PC-9 (cell line): ENCODE data around the gene PTPN21.

Source experiments
- EZH2 ChIP-seq: fragments of 200-600 bp; sonication (generic); IDR thresholded peaks from 2 replicates; pipeline ENCODE4 v1.8.0; 2017; ENCODE audit warnings: antibody characterized with exemption, low read depth
- TF ChIP-seq, protein P1 (sequence below): fragments of 200-600 bp; sonication (generic); conservative IDR thresholded peaks from 2 replicates; pipeline ENCODE4 v1.6.1; 2017; ENCODE audit warnings: mixed run types, antibody characterized with exemption, mild to moderate bottlenecking, moderate library complexity

DNA sequence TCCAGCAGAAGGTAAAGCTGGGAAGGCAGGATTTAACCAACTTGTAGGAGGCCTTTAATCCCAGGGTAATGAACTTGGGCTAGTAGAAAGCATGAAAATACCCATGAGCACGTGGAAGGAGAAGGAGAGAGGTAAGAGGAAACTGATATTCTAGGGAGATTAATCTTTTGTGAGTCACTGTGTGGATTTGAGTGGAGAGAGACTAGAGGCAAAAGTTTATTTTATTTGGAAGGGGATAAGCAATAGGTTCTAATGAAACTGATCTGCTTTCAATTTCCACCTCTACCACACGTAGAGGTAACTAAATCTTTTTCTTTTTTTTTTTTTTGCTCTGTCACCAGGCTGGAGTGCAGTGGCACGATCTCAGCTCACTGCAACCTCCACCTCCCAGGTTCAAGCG, 52.1 kb downstream of the PTPN21 start:
- no peak for TF ChIP-seq EZH2
- TF ChIP-seq, protein P1, sequence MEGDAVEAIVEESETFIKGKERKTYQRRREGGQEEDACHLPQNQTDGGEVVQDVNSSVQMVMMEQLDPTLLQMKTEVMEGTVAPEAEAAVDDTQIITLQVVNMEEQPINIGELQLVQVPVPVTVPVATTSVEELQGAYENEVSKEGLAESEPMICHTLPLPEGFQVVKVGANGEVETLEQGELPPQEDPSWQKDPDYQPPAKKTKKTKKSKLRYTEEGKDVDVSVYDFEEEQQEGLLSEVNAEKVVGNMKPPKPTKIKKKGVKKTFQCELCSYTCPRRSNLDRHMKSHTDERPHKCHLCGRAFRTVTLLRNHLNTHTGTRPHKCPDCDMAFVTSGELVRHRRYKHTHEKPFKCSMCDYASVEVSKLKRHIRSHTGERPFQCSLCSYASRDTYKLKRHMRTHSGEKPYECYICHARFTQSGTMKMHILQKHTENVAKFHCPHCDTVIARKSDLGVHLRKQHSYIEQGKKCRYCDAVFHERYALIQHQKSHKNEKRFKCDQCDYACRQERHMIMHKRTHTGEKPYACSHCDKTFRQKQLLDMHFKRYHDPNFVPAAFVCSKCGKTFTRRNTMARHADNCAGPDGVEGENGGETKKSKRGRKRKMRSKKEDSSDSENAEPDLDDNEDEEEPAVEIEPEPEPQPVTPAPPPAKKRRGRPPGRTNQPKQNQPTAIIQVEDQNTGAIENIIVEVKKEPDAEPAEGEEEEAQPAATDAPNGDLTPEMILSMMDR: no peak
